Neuron (in vitro differentiated cells): Measurements from ENCODE around the gene MLX.
"Not testable (repeated sequence)": the region's sequence is repeated elsewhere in the genome, so short reads cannot be mapped to it uniquely, and the experiment has no call there.

Experiments used
- H2AFZ ChIP-seq: one replicate; pipeline ENCODE4 v1.6.1; 2013; ENCODE audit warnings: low read depth, mild to moderate bottlenecking, inconsistent platforms, low read length, moderate library complexity
- H3K27me3 ChIP-seq: one replicate; pipeline ENCODE4 v1.6.1; 2013; ENCODE audit warnings: low read length; ENCODE audit not compliant: insufficient read depth
- H3K36me3 ChIP-seq: one replicate; pipeline ENCODE4 v1.6.1; 2013; ENCODE audit warnings: low read length; ENCODE audit not compliant: insufficient read depth
- H3K4me1 ChIP-seq: one replicate; pipeline ENCODE4 v1.6.1; 2013; ENCODE audit warnings: low read length; ENCODE audit not compliant: insufficient read depth
- H3K4me3 ChIP-seq: 2 replicates; pipeline ENCODE4 v1.5.1; 2013; ENCODE audit warnings: mild to moderate bottlenecking, low read length, moderate library complexity
- H3K9me3 ChIP-seq: one replicate; pipeline ENCODE4 v1.6.1; 2013; ENCODE audit warnings: low read length

Gene MLX

DNA sequence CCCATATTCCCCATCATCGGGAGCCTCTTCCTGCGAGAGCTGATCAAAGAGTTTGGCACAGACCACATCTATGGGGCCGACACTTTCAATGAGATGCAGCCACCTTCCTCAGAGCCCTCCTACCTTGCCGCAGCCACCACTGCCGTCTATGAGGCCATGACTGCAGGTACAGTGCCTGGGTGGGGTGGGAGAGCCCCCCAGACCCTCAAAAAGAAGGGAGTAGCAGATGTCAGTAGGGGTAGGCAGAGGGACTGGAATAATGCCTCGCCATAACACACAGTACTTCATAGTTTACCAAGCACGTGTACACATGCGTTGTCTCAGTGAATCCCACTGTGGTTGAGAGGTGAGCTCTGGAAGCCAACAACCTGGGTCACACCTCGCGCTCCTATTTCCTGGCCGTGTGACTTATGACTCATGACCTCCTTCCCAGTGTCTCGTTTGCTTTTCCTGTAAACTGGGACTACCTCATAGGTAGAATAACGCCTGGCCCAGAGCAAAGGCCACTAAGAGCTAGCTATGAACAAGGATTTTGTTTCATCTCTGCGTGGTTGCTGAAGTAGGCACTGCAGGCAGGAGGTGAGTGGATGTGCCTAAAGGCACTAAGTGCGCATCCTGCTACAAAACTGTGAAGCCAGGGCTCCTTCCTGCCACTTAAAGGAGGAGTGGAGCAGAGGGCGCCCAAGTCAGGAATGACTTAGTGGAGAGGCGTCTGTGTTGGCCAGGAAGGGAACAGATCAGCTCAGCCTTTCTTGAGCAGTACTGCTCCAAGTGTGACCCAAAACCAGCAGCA is 25.7 kb upstream of the MLX start:
- Histone ChIP-seq H3K27me3 (no peaks in the 10 kb centered on the region), H3K36me3 (peaks cover 19% of the 10 kb centered on the region), H3K4me1 (peaks cover 9% of the 10 kb centered on the region), H2AFZ (no peak overlapping the region), H3K9me3 (no peaks in the 10 kb centered on the region), H3K4me3 (no peak overlapping the region)

DNA sequence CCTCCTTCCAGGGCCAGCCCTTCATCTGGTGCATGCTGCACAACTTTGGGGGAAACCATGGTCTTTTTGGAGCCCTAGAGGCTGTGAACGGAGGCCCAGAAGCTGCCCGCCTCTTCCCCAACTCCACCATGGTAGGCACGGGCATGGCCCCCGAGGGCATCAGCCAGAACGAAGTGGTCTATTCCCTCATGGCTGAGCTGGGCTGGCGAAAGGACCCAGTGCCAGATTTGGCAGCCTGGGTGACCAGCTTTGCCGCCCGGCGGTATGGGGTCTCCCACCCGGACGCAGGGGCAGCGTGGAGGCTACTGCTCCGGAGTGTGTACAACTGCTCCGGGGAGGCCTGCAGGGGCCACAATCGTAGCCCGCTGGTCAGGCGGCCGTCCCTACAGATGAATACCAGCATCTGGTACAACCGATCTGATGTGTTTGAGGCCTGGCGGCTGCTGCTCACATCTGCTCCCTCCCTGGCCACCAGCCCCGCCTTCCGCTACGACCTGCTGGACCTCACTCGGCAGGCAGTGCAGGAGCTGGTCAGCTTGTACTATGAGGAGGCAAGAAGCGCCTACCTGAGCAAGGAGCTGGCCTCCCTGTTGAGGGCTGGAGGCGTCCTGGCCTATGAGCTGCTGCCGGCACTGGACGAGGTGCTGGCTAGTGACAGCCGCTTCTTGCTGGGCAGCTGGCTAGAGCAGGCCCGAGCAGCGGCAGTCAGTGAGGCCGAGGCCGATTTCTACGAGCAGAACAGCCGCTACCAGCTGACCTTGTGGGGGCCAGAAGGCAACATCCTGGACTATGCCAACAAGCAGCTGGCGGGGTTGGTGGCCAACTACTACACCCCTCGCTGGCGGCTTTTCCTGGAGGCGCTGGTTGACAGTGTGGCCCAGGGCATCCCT is 23.5 kb upstream of the MLX start:
- H3K27me3 ChIP-seq, result no peaks in the 10 kb centered on the region
- H3K4me1 ChIP-seq, result no peaks in the 10 kb centered on the region
- no peaks in the 10 kb centered on the region for H3K9me3 ChIP-seq
- no peak overlapping the region for H3K4me3 ChIP-seq
- H2AFZ ChIP-seq, result no peak overlapping the region
- H3K36me3 ChIP-seq, result peaks cover 19% of the 10 kb centered on the region

DNA sequence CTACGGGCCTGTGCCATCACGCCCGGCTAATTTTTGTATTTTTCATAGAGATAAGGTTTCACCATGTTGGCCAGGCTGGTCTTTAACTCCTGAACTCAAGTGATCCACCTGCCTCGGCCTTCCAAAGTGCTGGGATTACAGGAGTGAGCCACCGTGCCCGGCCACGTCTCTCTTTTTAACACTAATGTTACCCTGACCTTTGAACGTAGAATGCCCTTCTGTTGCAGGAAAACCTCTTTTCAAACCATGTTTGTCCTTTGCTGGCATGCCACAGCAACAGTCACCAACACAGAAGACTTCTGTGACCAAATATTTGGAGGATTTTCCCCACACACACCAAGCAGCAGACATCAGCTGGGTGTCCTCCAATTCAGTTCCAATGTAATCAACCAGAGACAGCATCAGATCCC is 22.0 kb upstream of the MLX start:
- Histone ChIP-seq H3K4me1 (no peaks in the 10 kb centered on the region), H3K36me3 (peaks cover 12% of the 10 kb centered on the region), H3K27me3 (no peaks in the 10 kb centered on the region), H3K4me3 (no peak overlapping the region), H2AFZ (no peak overlapping the region), H3K9me3 (no peaks in the 10 kb centered on the region)

DNA sequence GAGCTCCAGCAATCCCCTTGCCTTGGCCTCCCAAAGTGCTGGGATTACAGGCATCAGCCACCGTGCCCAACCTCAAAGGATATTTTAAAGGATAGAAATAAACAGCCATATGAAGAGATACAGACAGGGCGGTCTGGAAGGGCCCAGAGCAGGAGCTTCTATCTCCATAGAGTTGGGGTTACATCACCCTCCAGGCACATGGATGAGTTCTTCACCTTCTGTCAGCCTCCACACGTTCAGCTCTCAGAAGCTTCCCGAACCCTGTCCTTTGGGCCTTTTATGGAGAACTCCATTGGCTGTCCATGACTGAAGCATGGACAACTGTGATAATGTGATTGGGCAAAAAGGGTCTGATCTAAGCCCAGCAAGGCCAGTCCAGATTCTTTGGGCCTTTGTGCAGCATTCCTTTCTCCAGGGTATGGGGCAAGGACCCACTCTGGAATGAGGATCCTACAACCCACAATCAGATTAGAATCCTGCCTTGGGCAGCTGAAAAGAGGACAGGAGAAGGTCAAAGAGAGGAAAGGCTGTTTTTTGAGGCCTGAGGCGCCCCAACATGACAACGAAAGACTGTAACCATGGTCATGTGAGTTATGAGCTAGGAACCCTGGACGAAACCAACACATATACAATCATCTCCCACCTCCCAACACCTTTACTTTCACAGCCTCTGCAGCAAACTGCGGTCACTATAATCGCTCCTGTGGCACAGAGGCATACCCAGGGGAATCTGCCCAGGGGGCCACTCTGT is 21.0 kb upstream of the MLX start:
- peaks cover 12% of the 10 kb centered on the region for H3K36me3 ChIP-seq

DNA sequence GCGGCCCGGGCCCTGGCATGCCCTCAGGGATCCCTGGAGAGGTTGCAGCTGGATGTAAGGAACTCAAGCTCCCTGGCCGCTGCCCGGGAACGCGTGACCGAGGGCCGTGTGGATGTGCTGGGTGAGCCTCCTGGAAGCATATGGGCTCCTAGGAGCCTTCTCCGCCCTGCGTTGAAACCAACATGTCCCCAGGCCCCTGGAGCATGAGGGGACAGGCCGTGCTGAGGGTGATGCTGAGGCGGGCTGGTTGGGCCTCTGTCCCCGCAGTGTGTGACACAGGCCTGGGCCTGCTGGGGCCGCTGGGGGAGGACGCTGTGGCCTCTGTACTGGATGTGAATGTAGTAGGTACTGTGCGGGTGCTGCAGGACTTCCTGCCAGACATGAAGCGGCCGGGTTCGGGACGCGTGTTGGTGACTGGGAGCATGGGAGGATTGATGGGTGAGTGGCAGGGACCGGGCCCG is 19.9 kb upstream of the MLX start:
- H3K9me3 ChIP-seq, result no peaks in the 10 kb centered on the region
- no peak overlapping the region for H3K4me3 ChIP-seq
- H3K27me3 ChIP-seq, result no peaks in the 10 kb centered on the region
- no peak overlapping the region for H2AFZ ChIP-seq
- peaks cover 11% of the 10 kb centered on the region for H3K36me3 ChIP-seq
- H3K4me1 ChIP-seq, result no peaks in the 10 kb centered on the region

More for the DNA sequence above, 21.0 kb upstream of the MLX start:
- H3K27me3 ChIP-seq, H3K4me3 ChIP-seq, H3K4me1 ChIP-seq, H3K9me3 ChIP-seq, H2AFZ ChIP-seq: not testable (repeated sequence)

DNA sequence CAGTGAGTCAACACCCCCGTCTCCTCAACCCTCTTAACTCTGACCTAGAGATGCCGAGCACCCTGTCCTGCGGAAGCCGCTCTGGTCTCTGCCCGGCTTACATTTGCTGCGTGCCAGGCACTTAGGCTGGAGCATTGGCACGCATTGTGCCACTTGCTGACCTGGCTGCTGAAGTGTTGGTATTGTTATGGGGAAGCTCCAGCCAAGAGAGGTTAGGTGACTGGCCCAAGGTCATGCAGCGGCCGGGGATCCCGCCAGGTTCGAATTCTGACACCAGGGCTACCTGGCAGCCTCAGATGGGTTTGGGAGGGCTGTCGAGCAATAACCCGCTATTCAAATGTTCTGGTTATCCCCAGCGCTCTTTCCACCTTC is 19.2 kb upstream of the MLX start:
- H3K9me3 ChIP-seq, result no peaks in the 10 kb centered on the region
- no peak overlapping the region for H2AFZ ChIP-seq
- peaks cover 11% of the 10 kb centered on the region for H3K36me3 ChIP-seq
- H3K4me1 ChIP-seq, result no peaks in the 10 kb centered on the region
- H3K4me3 ChIP-seq, result no peak overlapping the region
- no peaks in the 10 kb centered on the region for H3K27me3 ChIP-seq

DNA sequence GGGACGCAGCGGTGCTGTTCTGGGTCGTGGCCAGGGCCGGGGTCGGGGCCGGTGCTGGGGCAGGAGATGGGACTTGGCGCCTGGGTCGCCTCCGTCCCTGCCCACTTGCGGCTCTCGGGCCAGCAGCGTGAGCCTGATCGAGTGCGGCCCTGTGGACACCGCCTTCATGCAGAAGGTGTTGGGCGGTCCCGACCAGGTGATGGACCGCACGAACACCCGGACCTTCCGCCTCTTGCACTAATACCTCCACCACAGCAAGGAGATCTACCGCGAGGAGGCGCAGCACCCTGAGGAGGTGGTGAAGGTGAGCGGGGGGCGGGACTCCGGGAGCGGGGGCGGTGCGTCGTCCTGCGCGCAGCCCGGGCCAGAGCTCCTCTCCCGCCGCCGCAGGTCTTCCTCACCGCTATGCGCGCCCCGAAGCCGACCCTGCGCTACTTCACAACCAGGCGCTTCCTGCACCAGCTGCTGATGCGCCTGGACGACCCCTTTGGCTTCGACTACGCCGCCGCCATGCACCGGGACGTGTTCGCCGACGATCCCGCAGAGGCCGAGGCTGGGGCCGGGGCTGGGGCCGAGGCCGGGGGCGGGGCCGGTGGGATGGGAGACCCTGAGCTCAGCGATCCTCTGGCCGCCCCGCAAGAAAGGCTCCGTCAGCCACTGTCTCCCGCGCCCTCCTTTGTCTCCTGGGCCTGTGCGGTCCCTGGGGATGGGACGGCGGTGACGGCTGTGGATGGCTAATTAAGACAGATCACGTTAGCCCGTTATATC is 18.6 kb upstream of the MLX start:
- Histone ChIP-seq H3K4me1 (no peaks in the 10 kb centered on the region), H2AFZ (no peak overlapping the region), H3K4me3 (no peak overlapping the region), H3K9me3 (no peaks in the 10 kb centered on the region), H3K36me3 (peaks cover 11% of the 10 kb centered on the region), H3K27me3 (no peaks in the 10 kb centered on the region)

DNA sequence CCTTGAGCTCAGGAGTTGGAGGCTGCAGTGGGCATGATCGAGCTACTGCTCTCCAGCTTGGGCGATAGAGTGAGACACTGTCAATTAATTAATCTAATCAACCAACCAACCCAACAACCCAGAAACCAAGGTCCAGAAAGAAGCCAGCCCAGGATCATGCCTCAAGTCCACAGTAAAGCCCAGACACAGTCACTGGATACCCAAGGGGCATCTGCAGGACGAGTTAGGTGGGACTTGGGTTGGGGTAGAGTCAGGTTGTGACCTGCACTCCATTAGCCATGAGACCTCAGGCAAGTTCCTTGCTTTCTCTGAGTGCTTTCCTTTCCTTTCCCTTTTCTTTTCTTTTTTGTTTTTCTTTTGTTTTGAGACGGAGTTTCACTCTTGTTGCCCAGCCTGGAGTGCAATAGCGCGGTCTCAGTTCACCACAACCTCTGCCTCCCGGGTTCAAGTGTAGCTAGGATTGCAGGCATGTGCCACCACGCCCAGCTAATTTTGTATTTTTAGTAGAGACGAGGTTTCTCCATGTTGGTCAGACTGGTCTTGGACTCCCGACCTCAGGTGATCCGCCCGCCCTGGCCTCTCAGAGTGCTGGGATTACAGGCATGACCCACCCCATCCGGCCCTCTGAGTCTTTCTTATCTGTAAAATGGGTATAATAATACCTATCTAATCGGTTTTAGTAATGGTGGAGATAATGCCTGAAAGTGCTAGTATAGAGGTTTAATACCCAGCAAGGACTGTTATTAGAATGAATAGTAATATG is 17.7 kb upstream of the MLX start:
- Histone ChIP-seq H3K9me3 (no peaks in the 10 kb centered on the region), H3K36me3 (peaks cover 10% of the 10 kb centered on the region), H2AFZ (no peak overlapping the region), H3K4me3 (no peak overlapping the region), H3K4me1 (peaks cover 4% of the 10 kb centered on the region), H3K27me3 (no peaks in the 10 kb centered on the region)

DNA sequence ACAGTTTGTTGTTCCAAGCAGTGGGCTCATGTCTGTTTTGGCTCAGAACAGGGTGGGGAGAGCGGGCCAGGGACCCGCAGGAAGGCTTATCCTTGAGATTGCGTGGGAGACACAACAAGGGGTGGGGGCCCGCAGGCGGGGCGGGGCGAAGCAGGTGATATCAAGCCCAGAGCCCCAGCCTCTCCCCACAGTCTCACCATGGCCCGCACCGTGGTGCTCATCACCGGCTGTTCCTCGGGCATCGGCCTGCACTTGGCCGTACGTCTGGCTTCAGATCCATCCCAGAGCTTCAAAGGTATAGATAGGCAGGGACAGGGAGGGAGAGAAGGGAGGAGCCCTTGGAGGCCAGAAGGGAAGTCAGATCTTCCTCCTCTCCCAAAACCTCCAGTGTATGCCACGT is 14.2 kb upstream of the MLX start, which contains the start of gene HSD17B1:
HSD17B1 (plus strand) TSS at position 188 of the 400 bp plus-strand sequence; CDS start at position 199, 11 bp downstream.
- H2AFZ ChIP-seq, H3K4me1 ChIP-seq, H3K9me3 ChIP-seq, H3K27me3 ChIP-seq, H3K36me3 ChIP-seq: not testable (repeated sequence)
- peak within 1 kb of the TSS; percentile 64 for H3K4me3 ChIP-seq

DNA sequence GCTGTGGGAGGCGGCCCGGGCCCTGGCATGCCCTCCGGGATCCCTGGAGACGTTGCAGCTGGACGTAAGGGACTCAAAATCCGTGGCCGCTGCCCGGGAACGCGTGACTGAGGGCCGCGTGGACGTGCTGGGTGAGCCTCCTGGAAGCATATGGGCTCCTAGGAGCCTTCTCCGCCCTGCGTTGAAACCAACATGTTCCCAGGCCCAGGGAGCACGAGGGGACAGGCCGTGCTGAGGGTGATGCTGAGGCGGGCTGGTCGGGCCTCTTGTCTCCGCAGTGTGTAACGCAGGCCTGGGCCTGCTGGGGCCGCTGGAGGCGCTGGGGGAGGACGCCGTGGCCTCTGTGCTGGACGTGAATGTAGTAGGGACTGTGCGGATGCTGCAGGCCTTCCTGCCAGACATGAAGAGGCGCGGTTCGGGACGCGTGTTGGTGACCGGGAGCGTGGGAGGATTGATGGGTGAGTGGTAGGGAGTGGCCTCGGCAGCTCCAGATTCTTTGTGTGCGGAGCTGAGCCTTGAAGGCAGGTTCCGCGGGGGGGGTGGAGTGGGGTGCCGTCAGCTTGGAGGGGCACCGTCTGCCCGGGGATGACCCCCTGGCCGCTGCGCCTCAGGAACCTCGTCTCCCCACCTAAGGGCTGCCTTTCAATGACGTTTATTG is 13.6 kb upstream of the MLX start:
- Histone ChIP-seq H2AFZ (no peak overlapping the region), H3K36me3 (peaks cover 7% of the 10 kb centered on the region), H3K4me1 (peaks cover 6% of the 10 kb centered on the region), H3K4me3 (no peak overlapping the region), H3K27me3 (no peaks in the 10 kb centered on the region), H3K9me3 (no peaks in the 10 kb centered on the region)

DNA sequence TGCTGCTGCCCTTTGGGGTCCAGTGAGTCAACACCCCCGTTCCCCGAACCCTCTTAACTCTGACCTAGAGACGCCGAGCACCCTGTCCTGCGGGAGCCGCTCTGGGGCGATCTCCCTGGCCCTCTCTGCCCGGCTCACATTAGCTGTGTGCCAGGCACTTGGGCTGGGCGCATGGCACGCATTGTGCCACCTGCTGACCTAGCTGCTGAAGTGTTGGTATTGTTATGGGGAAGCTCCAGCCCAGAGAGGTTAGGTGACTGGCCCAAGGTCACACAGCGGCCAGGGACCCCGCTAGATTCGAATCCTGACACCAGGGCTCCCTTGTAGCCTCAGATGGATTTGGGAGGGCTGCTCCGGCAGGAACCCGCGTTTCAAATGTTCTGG is 13.0 kb upstream of the MLX start:
- H3K4me1 ChIP-seq, result peaks cover 6% of the 10 kb centered on the region
- H3K4me3 ChIP-seq, result peak overlapping the region; percentile 64
- peaks cover 7% of the 10 kb centered on the region for H3K36me3 ChIP-seq
- no peak overlapping the region for H2AFZ ChIP-seq
- H3K27me3 ChIP-seq, result no peaks in the 10 kb centered on the region
- no peaks in the 10 kb centered on the region for H3K9me3 ChIP-seq
